Endodermal cell (in vitro differentiated cells): ENCODE measurements around the gene PLCL2. TPM values are rescaled to one million over a fixed set of nuclear protein-coding genes. Genes with fewer than 3 reads are reported as not detected.

Source experiments
- DNase-seq: peaks from one replicate; pipeline ENCODE4 v3.0.0-alpha.2; 2017
- H3K27ac ChIP-seq: 2 replicates; pipeline ENCODE4 v1.5.1; 2013; ENCODE audit warnings: mild to moderate bottlenecking, low read depth, low read length, moderate library complexity
- H3K27me3 ChIP-seq: 2 replicates; pipeline ENCODE4 v1.6.1; 2013; ENCODE audit warnings: mild to moderate bottlenecking, low read length, moderate library complexity; ENCODE audit not compliant: insufficient read depth, control insufficient read depth, poor library complexity, severe bottlenecking
- H3K36me3 ChIP-seq: 2 replicates; pipeline ENCODE4 v1.7.0; 2013; ENCODE audit warnings: mild to moderate bottlenecking, low read length, moderate library complexity; ENCODE audit not compliant: control insufficient read depth, insufficient read depth
- H3K4me1 ChIP-seq: one replicate; pipeline ENCODE4 v1.7.0; 2013; ENCODE audit warnings: low read length; ENCODE audit not compliant: control insufficient read depth, insufficient read depth
- H3K4me3 ChIP-seq: 2 replicates; pipeline ENCODE4 v1.5.1; 2013; ENCODE audit warnings: mild to moderate bottlenecking, low read length, moderate library complexity
- H3K9ac ChIP-seq: 2 replicates; pipeline ENCODE4 v1.6.1; 2013; ENCODE audit warnings: mild to moderate bottlenecking, low read length, moderate library complexity; ENCODE audit not compliant: poor library complexity, severe bottlenecking; ENCODE audit errors: extremely low read depth
- H3K9me3 ChIP-seq: 2 replicates; pipeline ENCODE4 v1.6.1; 2013; ENCODE audit warnings: mild to moderate bottlenecking, low read length, moderate library complexity; ENCODE audit not compliant: control insufficient read depth
- H3K27ac Mint-ChIP-seq: 2 replicates; pipeline ENCODE4 v1.8.0; 2020; ENCODE audit warnings: mixed read lengths
- H3K27me3 Mint-ChIP-seq: 2 replicates; pipeline ENCODE4 v1.8.0; 2021; ENCODE audit warnings: mild to moderate bottlenecking, mixed read lengths; ENCODE audit not compliant: insufficient read depth
- H3K36me3 Mint-ChIP-seq: 2 replicates; pipeline ENCODE4 v1.8.0; 2020; ENCODE audit warnings: low read depth, mixed read lengths
- H3K4me1 Mint-ChIP-seq: 2 replicates; pipeline ENCODE4 v1.8.0; 2020; ENCODE audit warnings: mixed read lengths
- H3K4me3 Mint-ChIP-seq: 2 replicates; pipeline ENCODE4 v1.8.0; 2020; ENCODE audit warnings: mild to moderate bottlenecking, moderate library complexity, mixed read lengths
- H3K9me3 Mint-ChIP-seq: 2 replicates; pipeline ENCODE4 v1.8.0; 2020; ENCODE audit warnings: mild to moderate bottlenecking, mixed read lengths
- WGBS, 2 experiments: methylation state at CpG; one replicate each; pipeline versions ENCODE4 v1.1.5 to v1.1.7; 2013; ENCODE audit warnings: missing lambda C conversion rate in 2 of 2, mixed read lengths in 1 of 2; ENCODE audit not compliant: insufficient coverage in 1 of 2, insufficient read length in 1 of 2; 5-methylcytosine and 5-hydroxymethylcytosine counted together
- total RNA-seq, 2 donors: library from RNA; stranded (reverse); fragmentation: NEBNext Ultra II Directional in 1 of 2; extraction: Animal tissue kit (Norgen Biotek cat#: 25700) in 1 of 2; gene quantifications; 2 replicates in 1 of 2; 3 replicates in 1 of 2; pipeline ENCODE4 v1.2.1, GENCODE V29; 2021
- TF ChIP-seq, protein P1 (sequence below): fragments of 200-600 bp; sonication (generic); conservative IDR thresholded peaks from 2 replicates; pipeline ENCODE4 v1.5.0; 2021; ENCODE audit warnings: antibody characterized with exemption, mild to moderate bottlenecking

The PLCL2 gene
- total RNA-seq, 2 donors from 2014 or later = 4.2 to 6.9 TPM

DNA sequence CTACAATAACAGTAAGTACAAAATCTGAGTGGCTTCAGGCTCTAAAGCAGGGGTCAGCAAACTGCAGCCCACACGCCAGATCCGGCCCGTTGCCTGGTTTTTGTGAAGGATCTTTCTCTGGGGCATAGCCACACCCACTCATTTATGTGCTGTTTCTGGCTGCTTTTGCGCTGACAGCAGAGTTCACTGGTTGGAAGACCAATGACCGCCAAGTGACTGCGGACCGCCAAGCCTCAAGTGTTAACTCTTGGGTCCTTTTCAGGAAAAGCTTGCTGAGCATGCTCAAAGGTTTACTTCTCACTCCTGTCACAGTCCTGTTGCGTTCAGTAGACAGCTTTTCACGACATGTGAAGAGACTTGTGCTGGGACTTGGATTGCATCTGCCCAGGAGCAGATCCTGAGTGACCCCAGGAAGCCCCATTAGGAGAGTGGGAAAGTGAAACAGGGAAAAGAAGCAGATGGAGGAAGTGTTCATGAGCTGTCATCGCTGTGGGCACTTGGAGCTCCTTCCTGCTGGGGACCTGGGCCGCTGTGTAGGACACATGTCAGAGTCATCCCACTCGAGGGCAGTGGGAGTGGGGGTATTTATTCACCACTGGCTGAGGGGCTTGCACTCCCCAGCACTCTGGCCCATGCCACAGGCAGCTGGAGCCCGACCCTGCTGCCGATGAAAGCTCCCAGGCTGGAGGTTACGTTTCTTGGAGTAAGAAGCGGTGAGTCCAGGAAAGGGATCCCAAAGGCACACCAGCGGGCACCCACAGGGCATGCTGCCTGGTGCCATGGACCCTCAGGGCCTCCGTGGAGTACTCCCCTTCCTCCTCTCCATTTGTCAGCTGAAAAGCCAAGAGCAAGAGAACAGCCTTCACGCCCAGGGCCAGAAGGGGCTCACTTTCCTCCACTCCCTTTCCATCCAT is 249.1 kb downstream of the PLCL2 start:
- H3K36me3 ChIP-seq = no peaks in the 10 kb centered on the region
- H3K4me3 ChIP-seq = no peak overlapping the region
- no peaks in the 10 kb centered on the region for H3K4me1 ChIP-seq
- WGBS, 2 experiments = 92 to 93% methylated on average over 11 to 19 of the region's 19 CpGs
- no peaks in the 10 kb centered on the region for H3K36me3 Mint-ChIP-seq
- H3K9ac ChIP-seq = no peak overlapping the region
- TF ChIP-seq, protein P1, sequence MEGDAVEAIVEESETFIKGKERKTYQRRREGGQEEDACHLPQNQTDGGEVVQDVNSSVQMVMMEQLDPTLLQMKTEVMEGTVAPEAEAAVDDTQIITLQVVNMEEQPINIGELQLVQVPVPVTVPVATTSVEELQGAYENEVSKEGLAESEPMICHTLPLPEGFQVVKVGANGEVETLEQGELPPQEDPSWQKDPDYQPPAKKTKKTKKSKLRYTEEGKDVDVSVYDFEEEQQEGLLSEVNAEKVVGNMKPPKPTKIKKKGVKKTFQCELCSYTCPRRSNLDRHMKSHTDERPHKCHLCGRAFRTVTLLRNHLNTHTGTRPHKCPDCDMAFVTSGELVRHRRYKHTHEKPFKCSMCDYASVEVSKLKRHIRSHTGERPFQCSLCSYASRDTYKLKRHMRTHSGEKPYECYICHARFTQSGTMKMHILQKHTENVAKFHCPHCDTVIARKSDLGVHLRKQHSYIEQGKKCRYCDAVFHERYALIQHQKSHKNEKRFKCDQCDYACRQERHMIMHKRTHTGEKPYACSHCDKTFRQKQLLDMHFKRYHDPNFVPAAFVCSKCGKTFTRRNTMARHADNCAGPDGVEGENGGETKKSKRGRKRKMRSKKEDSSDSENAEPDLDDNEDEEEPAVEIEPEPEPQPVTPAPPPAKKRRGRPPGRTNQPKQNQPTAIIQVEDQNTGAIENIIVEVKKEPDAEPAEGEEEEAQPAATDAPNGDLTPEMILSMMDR = no peak
- peak; percentile 13 for DNase-seq
- H3K4me3 Mint-ChIP-seq = no peak overlapping the region
- H3K9me3 Mint-ChIP-seq = peaks cover 4% of the 10 kb centered on the region
- H3K9me3 ChIP-seq = no peaks in the 10 kb centered on the region
- no peak overlapping the region for H3K27ac ChIP-seq
- peaks cover 5% of the 10 kb centered on the region for H3K4me1 Mint-ChIP-seq
- H3K27me3 Mint-ChIP-seq = no peaks in the 10 kb centered on the region
- H3K27me3 ChIP-seq = no peaks in the 10 kb centered on the region
- no peak overlapping the region for H3K27ac Mint-ChIP-seq

DNA sequence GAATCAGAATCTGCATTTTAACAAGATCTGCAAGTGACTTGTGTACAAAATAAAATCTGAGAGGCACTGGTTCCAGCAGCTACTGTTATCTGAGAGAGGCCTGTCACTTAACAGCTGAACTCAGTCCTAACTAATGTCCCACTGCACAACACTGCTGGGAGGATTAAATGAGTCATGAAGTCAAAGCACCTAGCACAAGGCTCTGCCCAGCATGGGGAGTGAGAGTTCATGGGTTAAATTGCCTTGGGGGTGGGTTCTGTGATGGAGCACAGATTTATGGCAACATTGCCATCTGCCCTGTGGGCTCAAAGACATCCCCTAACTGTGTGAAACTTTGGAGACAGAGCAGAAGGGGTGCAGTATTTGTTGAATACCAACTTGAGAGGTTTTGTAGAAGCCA is 250.9 kb downstream of the PLCL2 start:
- H3K4me1 ChIP-seq = no peaks in the 10 kb centered on the region
- no peak overlapping the region for H3K27ac ChIP-seq
- no peaks in the 10 kb centered on the region for H3K36me3 Mint-ChIP-seq
- no peaks in the 10 kb centered on the region for H3K9me3 ChIP-seq
- no peak overlapping the region for H3K9ac ChIP-seq
- H3K4me3 ChIP-seq = no peak overlapping the region
- H3K27me3 ChIP-seq = no peaks in the 10 kb centered on the region
- peaks cover 1% of the 10 kb centered on the region for H3K9me3 Mint-ChIP-seq
- no peak overlapping the region for H3K27ac Mint-ChIP-seq
- H3K27me3 Mint-ChIP-seq = peaks cover 2% of the 10 kb centered on the region
- no peak for DNase-seq
- TF ChIP-seq, protein P1 = no peak
- no peak overlapping the region for H3K4me3 Mint-ChIP-seq
- peaks cover 5% of the 10 kb centered on the region for H3K4me1 Mint-ChIP-seq
- H3K36me3 ChIP-seq = no peaks in the 10 kb centered on the region

DNA sequence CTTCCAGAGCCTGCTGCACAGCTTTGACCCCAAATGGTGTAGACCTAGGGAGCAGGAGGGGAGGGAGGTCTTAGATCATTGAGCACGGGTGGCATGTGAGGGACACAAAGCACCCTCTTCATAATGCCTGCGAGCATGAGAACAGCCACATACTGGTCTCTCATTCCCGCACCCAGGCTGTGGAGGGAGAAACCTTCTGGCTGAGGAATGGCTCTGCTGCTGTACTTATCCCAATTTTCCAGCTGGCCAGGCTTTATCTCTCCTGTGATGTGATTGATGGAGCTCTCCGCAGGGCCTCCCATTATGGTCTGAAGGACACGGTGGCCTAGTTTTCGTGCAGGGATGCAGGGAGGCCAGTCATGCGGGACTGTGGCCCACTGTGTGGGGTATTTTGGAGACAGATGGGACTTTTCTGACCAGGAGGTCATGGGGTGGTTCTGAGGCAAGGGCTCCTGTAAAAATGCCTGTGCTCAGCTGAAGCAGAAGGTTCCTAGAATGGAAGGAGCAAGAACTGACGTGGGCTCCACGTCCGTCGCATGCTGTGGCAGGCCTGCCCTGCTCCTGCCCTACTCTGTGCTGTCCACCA is 251.5 kb downstream of the PLCL2 start:
- Mint-ChIP-seq H3K4me1 (peaks cover 5% of the 10 kb centered on the region), H3K27ac (no peak overlapping the region), H3K27me3 (peaks cover 2% of the 10 kb centered on the region), H3K36me3 (no peaks in the 10 kb centered on the region), H3K4me3 (no peak overlapping the region), H3K9me3 (peaks cover 1% of the 10 kb centered on the region)
- Histone ChIP-seq H3K27ac (no peak overlapping the region), H3K4me3 (no peak overlapping the region), H3K9me3 (no peaks in the 10 kb centered on the region), H3K27me3 (no peaks in the 10 kb centered on the region), H3K4me1 (no peaks in the 10 kb centered on the region), H3K9ac (no peak overlapping the region), H3K36me3 (no peaks in the 10 kb centered on the region)
- WGBS, 2 experiments = 72 to 91% methylated on average over 5 to 11 of the region's 11 CpGs
- TF ChIP-seq, protein P1 = no peak
- no peak for DNase-seq
